GM19463 (cell line): Measurements from ENCODE around the gene AP5S1.
"Not testable (repeated sequence)": the region's sequence is repeated elsewhere in the genome, so short reads cannot be mapped to it uniquely, and the experiment has no call there.

Source experiments
- ATAC-seq: cut with Tn5 transposase; IDR thresholded peaks from one replicate; pipeline ENCODE4 v1.9.1; 2021; ENCODE audit warnings: mild to moderate bottlenecking, moderate library complexity; ENCODE audit not compliant: unreplicated experiment

Gene AP5S1

DNA sequence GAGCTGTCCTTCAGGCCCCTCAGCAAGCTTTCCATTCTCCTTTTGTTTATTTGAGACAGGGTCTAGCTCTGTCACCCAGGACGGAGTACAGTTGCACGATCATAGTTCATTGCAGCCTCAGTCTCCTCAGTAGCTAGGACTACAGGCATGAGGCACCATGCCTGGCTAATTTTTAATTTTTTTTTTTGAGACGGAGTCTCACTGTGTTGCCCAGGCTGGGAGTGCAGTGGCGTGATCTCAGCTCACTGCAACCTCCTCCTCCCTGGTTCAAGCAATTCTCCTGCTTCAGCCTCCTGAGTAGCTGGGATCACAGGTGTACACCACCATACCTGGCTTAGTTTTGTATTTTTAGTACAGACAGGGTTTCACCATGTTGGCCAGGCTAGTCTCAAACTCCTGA is 31.1 kb upstream of the AP5S1 start:
- not testable (repeated sequence) for ATAC-seq

DNA sequence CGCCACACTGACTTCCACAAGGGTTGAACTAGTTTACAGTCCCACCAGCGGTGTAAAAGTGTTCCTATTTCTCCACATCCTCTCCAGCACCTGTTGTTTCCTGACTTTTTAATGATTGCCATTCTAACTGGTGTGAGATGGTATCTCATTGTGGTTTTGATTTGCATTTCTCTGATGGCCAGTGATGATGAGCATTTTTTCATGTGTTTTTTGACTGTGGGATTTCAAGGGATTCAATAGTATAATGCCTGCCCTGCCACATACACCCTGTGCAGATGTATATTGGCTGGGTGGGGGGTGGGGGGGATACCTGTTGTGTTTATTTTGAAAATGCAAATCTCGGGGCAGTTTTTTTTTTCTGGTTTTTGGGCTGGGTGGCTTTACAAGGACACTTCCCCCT is 26.2 kb upstream of the AP5S1 start:
- not testable (repeated sequence) for ATAC-seq

- no peak for ATAC-seq
These were observed 25.5 kb upstream of the AP5S1 start for GRCh38 chr20:3794701-3795420.

- peak; percentile 57 for ATAC-seq
These were observed 24.6 kb upstream of the AP5S1 start, which contains the start of gene CDC25B for GRCh38 chr20:3795511-3796468. Gene CDC25B, plus strand, starts transcription at chr20:3796310. Its CDS starts 222 bp downstream, at chr20:3796532.

- no peak for ATAC-seq
These were observed 23.7 kb upstream of the AP5S1 start for GRCh38 chr20:3796477-3797225.

GRCh38 chr20:3797226-3797545 is 23.2 kb upstream of the AP5S1 start:
- ATAC-seq, result no peak

- no peak for ATAC-seq
These were observed 22.6 kb upstream of the AP5S1 start for GRCh38 chr20:3797592-3798372.

DNA sequence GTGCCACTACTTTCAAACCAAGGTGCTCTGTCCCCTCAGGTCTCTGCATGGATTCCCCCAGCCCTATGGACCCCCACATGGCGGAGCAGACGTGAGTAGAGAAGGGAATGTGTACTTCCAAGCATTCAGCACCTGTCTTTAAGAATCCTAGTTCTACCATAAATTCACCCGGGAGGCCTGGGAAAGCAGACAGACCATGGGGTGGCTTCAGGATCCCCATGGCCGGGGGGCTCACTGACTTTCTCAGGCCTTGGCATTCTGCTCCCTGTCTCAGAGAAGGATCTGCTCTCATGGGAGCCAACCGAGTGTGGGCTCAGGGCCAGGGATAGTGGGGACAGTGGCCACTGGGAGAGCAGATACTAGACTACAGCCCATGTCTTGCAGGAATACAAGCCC is 22.0 kb upstream of the AP5S1 start:
- ATAC-seq, result no peak

DNA sequence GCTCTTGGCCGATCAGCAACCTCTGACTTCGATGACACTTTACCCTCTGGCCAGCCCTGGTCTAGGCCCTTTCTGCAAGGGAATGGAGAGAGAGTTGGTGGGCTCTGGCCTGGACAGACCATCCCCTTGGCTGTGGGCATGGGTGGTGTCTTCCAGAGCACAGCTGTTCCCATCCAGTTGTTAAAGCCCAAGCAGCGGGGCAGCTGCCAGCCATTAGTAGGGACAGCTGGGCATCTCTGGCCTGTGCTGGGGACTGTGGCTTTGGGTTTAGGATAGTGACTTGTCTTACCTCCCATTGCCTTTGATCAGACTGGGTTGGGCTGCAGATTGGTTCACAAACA is 21.5 kb upstream of the AP5S1 start:
- ATAC-seq, result no peak

- no peak for ATAC-seq
These were observed 20.0 kb upstream of the AP5S1 start for GRCh38 chr20:3800256-3800877.

DNA sequence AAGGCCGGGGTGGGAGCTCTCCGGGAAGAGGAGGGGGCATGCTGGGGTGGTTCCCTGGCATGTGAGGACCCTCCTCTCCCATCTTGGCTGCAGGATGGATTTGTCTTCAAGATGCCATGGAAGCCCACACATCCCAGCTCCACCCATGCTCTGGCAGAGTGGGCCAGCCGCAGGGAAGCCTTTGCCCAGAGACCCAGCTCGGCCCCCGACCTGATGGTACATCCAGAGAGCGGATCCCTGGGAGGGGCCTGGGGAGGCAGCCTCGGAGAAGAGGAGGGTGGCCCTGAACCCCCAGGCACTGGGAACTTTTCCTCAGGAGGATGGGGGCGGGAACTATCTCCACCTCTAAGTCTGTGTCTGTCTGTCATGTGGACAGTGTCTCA is 19.5 kb upstream of the AP5S1 start:
- no peak for ATAC-seq

DNA sequence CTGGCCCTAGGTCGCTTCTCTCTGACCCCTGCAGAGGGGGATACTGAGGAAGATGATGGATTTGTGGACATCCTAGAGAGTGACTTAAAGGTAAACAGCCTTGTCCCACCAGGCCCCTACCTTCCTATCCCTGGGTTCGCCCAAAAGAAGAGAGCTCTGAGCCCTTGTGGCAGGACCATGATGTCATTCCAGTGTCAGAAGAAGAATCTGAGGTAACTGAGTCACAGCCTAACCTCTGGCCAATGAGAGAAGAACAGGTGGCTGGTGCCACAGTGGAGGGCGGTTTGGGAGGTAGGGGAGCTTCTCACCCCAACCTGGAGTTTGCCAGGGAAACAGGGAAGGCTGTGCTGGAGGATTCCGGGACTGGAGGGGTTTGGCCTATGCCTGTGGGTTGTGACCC is 19.0 kb upstream of the AP5S1 start:
- ATAC-seq, result no peak

DNA sequence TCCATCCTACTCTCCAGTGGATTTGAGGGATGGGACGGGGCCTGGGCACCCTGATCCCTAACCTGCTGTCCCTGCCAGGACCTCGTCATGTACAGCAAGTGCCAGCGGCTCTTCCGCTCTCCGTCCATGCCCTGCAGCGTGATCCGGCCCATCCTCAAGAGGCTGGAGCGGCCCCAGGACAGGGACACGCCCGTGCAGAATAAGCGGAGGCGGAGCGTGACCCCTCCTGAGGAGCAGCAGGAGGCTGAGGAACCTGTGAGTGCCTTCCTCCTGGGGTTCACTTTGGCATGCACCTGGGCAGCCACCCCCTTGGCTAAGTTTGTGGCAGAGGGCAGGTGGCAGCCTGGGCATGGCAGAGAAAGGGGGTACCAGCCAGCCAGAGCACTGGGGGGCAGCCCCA is 18.5 kb upstream of the AP5S1 start:
- no peak for ATAC-seq

- no peak for ATAC-seq
These were observed 17.7 kb upstream of the AP5S1 start for GRCh38 chr20:3802524-3803239.

DNA sequence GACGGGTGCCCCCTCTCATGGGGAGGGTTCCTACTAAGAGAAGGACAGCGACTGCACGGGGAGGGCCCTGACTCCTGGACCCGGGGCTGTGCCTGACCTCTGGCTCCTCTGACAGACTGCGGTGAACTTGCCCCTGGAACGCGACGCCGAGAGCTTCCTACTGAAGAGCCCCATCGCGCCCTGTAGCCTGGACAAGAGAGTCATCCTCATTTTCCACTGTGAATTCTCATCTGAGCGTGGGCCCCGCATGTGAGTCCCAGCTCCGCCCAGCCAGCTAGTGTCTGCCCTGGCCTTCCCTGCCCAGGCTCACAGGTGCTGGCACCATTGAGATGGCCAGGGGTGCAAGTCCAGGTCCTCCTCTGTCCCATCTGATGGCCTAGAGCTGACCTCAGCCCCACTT is 17.1 kb upstream of the AP5S1 start:
- no peak for ATAC-seq

DNA sequence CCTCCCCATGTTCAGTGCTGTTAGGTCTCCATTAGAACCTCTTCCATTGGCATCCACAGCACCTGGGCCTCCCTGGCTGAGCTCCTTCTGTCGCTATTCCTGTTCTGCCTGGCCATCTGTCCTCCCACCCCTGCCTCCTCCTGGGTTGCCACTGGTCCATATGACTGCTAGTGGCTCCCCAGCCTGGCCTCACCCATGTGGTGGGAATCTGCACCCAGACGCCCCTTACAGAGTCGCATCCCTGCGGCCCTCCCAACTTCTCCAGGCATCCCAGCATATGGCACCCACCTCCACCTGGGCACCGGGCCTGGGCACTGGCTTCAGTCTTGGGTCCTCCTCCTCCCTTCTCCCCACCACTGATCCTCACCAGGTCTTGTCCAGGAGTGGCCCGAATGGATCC is 16.5 kb upstream of the AP5S1 start:
- ATAC-seq, result no peak

DNA sequence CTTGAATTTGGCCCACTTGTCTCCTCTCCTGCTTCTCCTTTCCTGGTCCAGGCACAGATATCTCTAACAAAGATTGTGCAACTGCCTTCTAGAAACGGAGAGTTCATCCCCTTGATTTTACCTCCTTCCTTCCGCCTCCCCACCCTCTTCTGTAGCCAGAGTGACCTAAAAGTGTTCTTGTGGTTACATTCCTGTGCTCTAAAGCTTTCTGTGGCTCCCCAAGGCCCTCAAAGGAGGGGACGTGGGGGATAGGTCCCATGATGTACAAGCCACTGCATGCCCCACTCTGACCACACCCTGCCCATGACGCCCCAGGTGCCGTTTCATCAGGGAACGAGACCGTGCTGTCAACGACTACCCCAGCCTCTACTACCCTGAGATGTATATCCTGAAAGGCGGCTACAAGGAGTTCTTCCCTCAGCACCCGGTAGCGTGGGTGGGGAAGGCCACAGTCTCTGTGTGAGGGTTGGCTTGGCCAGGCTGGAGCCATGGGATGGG is 16.0 kb upstream of the AP5S1 start:
- ATAC-seq, result no peak

DNA sequence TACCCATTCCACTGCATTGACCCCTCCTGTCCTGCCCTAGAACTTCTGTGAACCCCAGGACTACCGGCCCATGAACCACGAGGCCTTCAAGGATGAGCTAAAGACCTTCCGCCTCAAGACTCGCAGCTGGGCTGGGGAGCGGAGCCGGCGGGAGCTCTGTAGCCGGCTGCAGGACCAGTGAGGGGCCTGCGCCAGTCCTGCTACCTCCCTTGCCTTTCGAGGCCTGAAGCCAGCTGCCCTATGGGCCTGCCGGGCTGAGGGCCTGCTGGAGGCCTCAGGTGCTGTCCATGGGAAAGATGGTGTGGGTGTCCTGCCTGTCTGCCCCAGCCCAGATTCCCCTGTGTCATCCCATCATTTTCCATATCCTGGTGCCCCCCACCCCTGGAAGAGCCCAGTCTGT is 15.6 kb upstream of the AP5S1 start:
- ATAC-seq, result no peak

GRCh38 chr20:3808544-3808943 is 11.8 kb upstream of the AP5S1 start:
- no peak for ATAC-seq
